ENCODE results near the gene LPP.

LPP gene

GRCh38 chr3:188255190-188255589 is 101.2 kb downstream of the LPP start:
- no peak for DNase-seq

GRCh38 chr3:188256758-188257157 is 102.8 kb downstream of the LPP start:
- DNase-seq, result no peak

GRCh38 chr3:188257384-188258026 is 103.5 kb downstream of the LPP start:
- DNase-seq, result peak; percentile 18

GRCh38 chr3:188259191-188259590 is 105.2 kb downstream of the LPP start:
- DNase-seq, result no peak

GRCh38 chr3:188259596-188259995 is 105.6 kb downstream of the LPP start:
- no peak for DNase-seq

- DNase-seq, result no peak
These were observed 107.1 kb downstream of the LPP start for GRCh38 chr3:188261011-188261410.

- DNase-seq, result no peak
These were observed 108.5 kb downstream of the LPP start for GRCh38 chr3:188262488-188262887.

- no peak for DNase-seq
These were observed 109.1 kb downstream of the LPP start for GRCh38 chr3:188262913-188263683.

GRCh38 chr3:188264226-188265207 is 110.6 kb downstream of the LPP start:
- DNase-seq, result peak; percentile 82

- no peak for DNase-seq
These were observed 112.8 kb downstream of the LPP start for GRCh38 chr3:188266562-188267274.

- no peak for DNase-seq
These were observed 113.9 kb downstream of the LPP start for GRCh38 chr3:188267790-188268335.

GRCh38 chr3:188268336-188268735 is 114.4 kb downstream of the LPP start:
- DNase-seq, result no peak

- no peak for DNase-seq
These were observed 115.1 kb downstream of the LPP start for GRCh38 chr3:188269040-188269439.

GRCh38 chr3:188270423-188270972 is 116.5 kb downstream of the LPP start:
- DNase-seq, result peak; percentile 73

- DNase-seq, result peak; percentile 44
These were observed 117.4 kb downstream of the LPP start for GRCh38 chr3:188271226-188271914.

GRCh38 chr3:188272481-188273372 is 118.8 kb downstream of the LPP start:
- peak; percentile 85 for DNase-seq

- DNase-seq, result no peak
These were observed 120.4 kb downstream of the LPP start for GRCh38 chr3:188274249-188274915.

- DNase-seq, result no peak
These were observed 122.4 kb downstream of the LPP start for GRCh38 chr3:188276375-188276774.

GRCh38 chr3:188278717-188279324 is 124.9 kb downstream of the LPP start:
- no peak for DNase-seq
